ENCODE data around the gene IPO13.

IPO13 gene

GRCh38 chr1:44012941-44013609, 66.3 kb downstream of the IPO13 start:
- no peak for DNase-seq (ENCODE audit: low read depth in 2 of 2)

- no peak for DNase-seq (ENCODE audit: low read depth in 2 of 2)
Measured at GRCh38 chr1:44013949-44014348, 67.2 kb downstream of the IPO13 start.

- no peak for DNase-seq (ENCODE audit: low read depth in 2 of 2)
Measured at GRCh38 chr1:44014365-44015104, 67.8 kb downstream of the IPO13 start.

GRCh38 chr1:44015206-44015605, 68.5 kb downstream of the IPO13 start:
- DNase-seq (ENCODE audit: low read depth in 2 of 2), result no peak

- no peak for DNase-seq (ENCODE audit: low read depth in 2 of 2)
Measured at GRCh38 chr1:44016041-44016889, 69.5 kb downstream of the IPO13 start.

- DNase-seq (ENCODE audit: low read depth in 2 of 2), result no peak
Measured at GRCh38 chr1:44016890-44017400, 70.2 kb downstream of the IPO13 start.
